Duodenal mucosa (tissue), 2 donors: ENCODE results near the gene MINDY2.
"Not testable (repeated sequence)": the region's sequence is repeated elsewhere in the genome, so short reads cannot be mapped to it uniquely, and the experiment has no call there.

Experiments used
- H3K27ac ChIP-seq: one replicate; pipeline ENCODE4 v1.7.0; 2013; ENCODE audit warnings: low read depth, low read length
- H3K27me3 ChIP-seq, 2 donors: one replicate each; pipeline ENCODE4 v1.7.0; 2013; ENCODE audit warnings: low read length in 2 of 2, control low read depth in 1 of 2; ENCODE audit not compliant: insufficient read depth in 2 of 2, control insufficient read depth in 1 of 2
- H3K36me3 ChIP-seq, 2 donors: one replicate each; pipeline ENCODE4 v1.7.0; 2013; ENCODE audit warnings: low read length in 2 of 2, control low read depth in 1 of 2; ENCODE audit not compliant: insufficient read depth in 2 of 2, control insufficient read depth in 1 of 2
- H3K4me1 ChIP-seq, 2 donors: one replicate each; pipeline ENCODE4 v1.7.0; 2013; ENCODE audit warnings: low read length in 2 of 2, control low read depth in 1 of 2; ENCODE audit not compliant: insufficient read depth in 2 of 2, control insufficient read depth in 1 of 2
- H3K4me3 ChIP-seq, 2 donors: one replicate each; pipeline ENCODE4 v1.7.0; 2013; ENCODE audit warnings: low read length in 2 of 2, low read depth in 1 of 2
- H3K9ac ChIP-seq, 2 donors: one replicate each; pipeline ENCODE4 v1.7.0; 2013; ENCODE audit warnings: low read length in 2 of 2, low read depth in 1 of 2
- H3K9me3 ChIP-seq, 2 donors: one replicate each; pipeline ENCODE4 v1.7.0; 2013; ENCODE audit warnings: low read length in 2 of 2, control low read depth in 1 of 2; ENCODE audit not compliant: control insufficient read depth in 1 of 2

MINDY2 gene

GRCh38 chr15:58755350-58755749, 15.8 kb upstream of the MINDY2 start:
- H3K4me3 ChIP-seq, result no peak overlapping the region
- no peak overlapping the region for H3K27ac ChIP-seq
- no peaks in the 10 kb centered on the region for H3K9me3 ChIP-seq
- no peaks in the 10 kb centered on the region for H3K27me3 ChIP-seq
- H3K9ac ChIP-seq, result no peak overlapping the region
- no peaks in the 10 kb centered on the region for H3K36me3 ChIP-seq
- H3K4me1 ChIP-seq, result peaks cover 0 to 4% of the 10 kb centered on the region in 2 donors

GRCh38 chr15:58755956-58756355, 15.1 kb upstream of the MINDY2 start:
- Histone ChIP-seq H3K36me3 (no peaks in the 10 kb centered on the region), H3K4me3 (no peak overlapping the region), H3K27me3 (no peaks in the 10 kb centered on the region), H3K9ac (no peak overlapping the region), H3K4me1 (no peaks in the 10 kb centered on the region), H3K27ac (no peak overlapping the region), H3K9me3 (no peaks in the 10 kb centered on the region)

DNA sequence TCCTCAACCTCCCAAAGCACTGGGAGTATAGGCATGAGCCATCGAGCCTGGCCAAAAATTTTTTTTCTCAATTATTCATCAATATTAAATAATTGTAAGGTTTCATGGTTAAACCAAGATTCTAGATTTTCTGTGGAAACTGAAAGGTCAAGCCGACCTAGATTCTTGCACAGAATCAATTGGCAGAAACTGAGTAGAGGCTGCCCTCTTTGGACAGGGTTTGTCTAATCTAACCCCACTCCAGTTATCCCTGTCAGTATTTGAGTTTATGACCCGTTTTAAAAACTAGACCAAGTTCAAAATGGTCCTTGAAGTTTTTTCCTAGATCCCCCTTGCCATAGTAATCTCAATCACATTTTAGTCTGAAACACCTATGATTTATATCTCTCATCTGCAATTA, 13.0 kb upstream of the MINDY2 start:
- H3K27ac ChIP-seq, result no peak overlapping the region
- no peaks in the 10 kb centered on the region for H3K4me1 ChIP-seq
- no peak overlapping the region for H3K9ac ChIP-seq
- H3K27me3 ChIP-seq, result no peaks in the 10 kb centered on the region
- no peak overlapping the region for H3K4me3 ChIP-seq
- no peaks in the 10 kb centered on the region for H3K36me3 ChIP-seq
- H3K9me3 ChIP-seq, result no peaks in the 10 kb centered on the region

DNA sequence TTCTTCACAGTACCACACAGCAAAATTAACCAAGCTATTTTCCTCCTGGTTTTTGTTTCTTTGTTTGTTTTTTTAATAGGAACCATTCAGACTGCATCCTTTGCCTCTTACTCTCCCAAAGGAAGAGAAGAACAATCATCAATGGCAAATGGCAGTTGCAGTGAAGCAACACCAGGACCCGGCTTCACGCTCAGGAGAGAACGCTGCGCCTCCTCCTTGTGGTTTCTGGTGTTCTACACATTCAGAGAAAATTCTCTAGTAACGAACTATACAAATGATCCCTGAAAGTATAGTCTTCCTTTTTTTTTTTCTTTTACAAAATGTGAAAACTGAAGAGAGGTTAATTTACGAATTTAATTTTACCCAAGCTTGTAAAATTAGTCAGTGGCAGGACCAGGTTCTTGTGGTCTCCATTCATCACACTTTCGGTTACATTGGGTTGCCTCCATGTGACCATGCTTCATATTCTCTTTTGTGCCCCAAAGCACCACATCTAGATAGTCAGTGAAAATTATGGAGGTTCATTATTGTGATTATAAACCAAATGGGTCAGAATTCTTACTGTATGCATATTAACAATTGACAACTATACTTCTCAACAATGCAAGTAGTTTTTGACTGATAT, 10.6 kb upstream of the MINDY2 start:
- H3K36me3 ChIP-seq, result no peaks in the 10 kb centered on the region
- H3K9ac ChIP-seq, result no peak overlapping the region
- H3K27me3 ChIP-seq, result no peaks in the 10 kb centered on the region
- H3K4me3 ChIP-seq, result no peak overlapping the region
- no peaks in the 10 kb centered on the region for H3K4me1 ChIP-seq
- H3K27ac ChIP-seq, result no peak overlapping the region
- peaks cover 0 to 5% of the 10 kb centered on the region in 2 donors for H3K9me3 ChIP-seq

DNA sequence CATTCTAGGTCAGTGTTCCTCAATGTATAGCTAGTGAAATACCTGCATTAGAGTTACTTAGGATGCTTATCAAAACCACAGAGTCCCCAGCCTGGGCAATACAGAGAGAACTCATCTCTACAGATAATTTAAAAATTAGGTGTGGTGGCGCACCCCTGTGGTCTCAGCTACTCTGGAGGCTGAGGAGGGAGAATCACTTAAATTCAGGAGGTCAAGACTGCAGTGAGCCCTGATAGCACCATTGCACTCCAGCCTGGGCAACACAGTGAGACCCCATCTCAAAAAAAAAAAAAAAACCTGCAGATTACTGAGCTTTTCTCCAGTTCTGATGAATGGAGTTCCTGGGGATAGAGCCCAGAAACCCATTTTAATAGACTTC, 10.1 kb upstream of the MINDY2 start:
- H3K36me3 ChIP-seq, result no peaks in the 10 kb centered on the region
- no peak overlapping the region for H3K9ac ChIP-seq
- H3K9me3 ChIP-seq, result peaks cover 0 to 5% of the 10 kb centered on the region in 2 donors
- H3K27ac ChIP-seq, result no peak overlapping the region
- H3K27me3 ChIP-seq, result no peaks in the 10 kb centered on the region
- H3K4me1 ChIP-seq, result no peaks in the 10 kb centered on the region
- H3K4me3 ChIP-seq, result no peak overlapping the region

GRCh38 chr15:58762285-58762684, 8.8 kb upstream of the MINDY2 start:
- H3K9me3 ChIP-seq, result peaks cover 0 to 5% of the 10 kb centered on the region in 2 donors
- H3K27me3 ChIP-seq, result no peaks in the 10 kb centered on the region
- no peak overlapping the region for H3K27ac ChIP-seq
- H3K4me1 ChIP-seq, result no peaks in the 10 kb centered on the region
- no peak overlapping the region for H3K4me3 ChIP-seq
- no peak overlapping the region for H3K9ac ChIP-seq
- H3K36me3 ChIP-seq, result no peaks in the 10 kb centered on the region

DNA sequence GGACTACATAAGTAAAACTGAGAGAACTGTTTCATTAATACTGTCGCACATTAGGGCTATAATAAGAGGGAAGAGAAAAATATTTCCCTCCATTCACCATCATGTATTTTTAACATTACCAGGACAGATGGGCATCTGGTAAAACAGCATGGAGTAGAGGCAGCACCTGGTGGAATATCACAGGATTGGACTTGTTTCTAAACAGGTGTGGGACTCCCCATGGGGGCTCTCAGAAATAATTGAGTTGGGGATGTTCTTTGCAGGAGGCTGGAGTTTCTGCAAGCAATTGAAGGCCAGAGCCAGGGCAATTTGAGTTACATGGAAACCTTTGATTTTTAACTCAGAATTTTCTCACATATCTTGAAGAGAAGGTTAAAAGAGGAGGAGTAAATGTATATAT, 8.4 kb upstream of the MINDY2 start:
- Histone ChIP-seq H3K4me1 (no peaks in the 10 kb centered on the region), H3K9ac (no peak overlapping the region)

DNA sequence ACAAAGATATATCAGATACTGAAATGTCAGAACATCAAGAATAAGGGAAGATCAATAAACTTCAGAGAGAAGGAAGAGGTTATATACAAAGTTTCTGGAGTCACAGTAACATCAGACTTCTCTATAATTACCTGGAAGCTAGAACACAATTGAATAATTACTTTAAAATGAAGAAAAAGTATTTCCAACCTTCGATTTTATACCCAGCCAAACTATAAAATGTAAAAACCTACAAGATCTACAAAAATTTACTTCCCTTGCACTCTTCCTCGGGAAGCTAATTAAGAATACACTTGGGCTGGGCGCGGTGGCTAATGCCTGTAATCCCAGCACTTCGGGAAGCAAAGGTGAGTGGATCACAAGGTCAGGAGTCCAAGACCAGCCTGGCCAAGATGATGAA, 6.6 kb upstream of the MINDY2 start:
- H3K9ac ChIP-seq, result no peak overlapping the region
- H3K27ac ChIP-seq, result no peak overlapping the region
- H3K27me3 ChIP-seq, result no peaks in the 10 kb centered on the region
- H3K4me3 ChIP-seq, result no peak overlapping the region
- H3K36me3 ChIP-seq, result no peaks in the 10 kb centered on the region
- no peaks in the 10 kb centered on the region for H3K4me1 ChIP-seq
- peaks cover 0 to 5% of the 10 kb centered on the region in 2 donors for H3K9me3 ChIP-seq

More for the DNA sequence above, 8.4 kb upstream of the MINDY2 start:
- peaks cover 0 to 5% of the 10 kb centered on the region in 2 donors for H3K9me3 ChIP-seq
- no peak overlapping the region for H3K27ac ChIP-seq
- no peaks in the 10 kb centered on the region for H3K36me3 ChIP-seq
- H3K4me3 ChIP-seq, result no peak overlapping the region
- H3K27me3 ChIP-seq, result no peaks in the 10 kb centered on the region

GRCh38 chr15:58766290-58766689, 4.8 kb upstream of the MINDY2 start:
- no peaks in the 10 kb centered on the region for H3K27me3 ChIP-seq
- H3K36me3 ChIP-seq, result no peaks in the 10 kb centered on the region
- no peak overlapping the region for H3K4me3 ChIP-seq
- no peak overlapping the region for H3K27ac ChIP-seq
- no peak overlapping the region for H3K9ac ChIP-seq
- peaks cover 0 to 4% of the 10 kb centered on the region in 2 donors for H3K4me1 ChIP-seq
- peaks cover 0 to 5% of the 10 kb centered on the region in 2 donors for H3K9me3 ChIP-seq

DNA sequence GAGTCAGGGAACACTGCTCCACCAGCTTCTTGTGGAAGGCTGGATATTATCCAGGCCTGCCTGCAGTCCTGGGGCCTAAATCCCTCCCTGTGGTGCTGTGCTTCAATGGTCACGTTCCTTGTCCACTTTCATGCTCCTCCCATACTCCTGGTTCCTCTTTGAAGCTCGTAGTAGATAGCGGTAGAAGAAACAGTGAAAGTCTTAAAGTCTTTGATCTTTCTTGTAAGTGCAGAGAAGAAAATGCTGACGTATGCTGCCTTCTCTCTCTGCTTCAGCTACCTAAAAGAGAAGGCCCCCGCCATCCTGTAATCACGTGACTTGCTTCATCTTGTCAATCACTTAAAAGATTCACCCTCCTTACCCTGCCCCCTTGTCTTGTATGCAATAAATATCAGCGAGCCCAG, 2.5 kb upstream of the MINDY2 start:
- H3K27me3 ChIP-seq, H3K9me3 ChIP-seq, H3K36me3 ChIP-seq, H3K9ac ChIP-seq, H3K4me3 ChIP-seq, H3K27ac ChIP-seq: not testable (repeated sequence)
- peaks cover 13 to 16% of the 10 kb centered on the region in 2 donors for H3K4me1 ChIP-seq

GRCh38 chr15:58770519-58770856, 614 bp upstream of the MINDY2 start:
- Histone ChIP-seq H3K9me3 (no peaks in the 10 kb centered on the region), H3K4me3 (peak overlapping the region; percentile 87), H3K27me3 (no peaks in the 10 kb centered on the region), H3K27ac (peak overlapping the region; percentile 89), H3K4me1 (peaks cover 26 to 28% of the 10 kb centered on the region in 2 donors), H3K36me3 (no peaks in the 10 kb centered on the region), H3K9ac (peak overlapping the region; percentile 82 to 91)
